Peyer's patch (tissue), 4 donors: ENCODE results near the gene ZFYVE9.

ENCODE experiments used
- POLR2A ChIP-seq, 2 donors: fragments of 450-650 bp; IDR thresholded peaks; one replicate each; pipeline ENCODE4 v1.5.1; 2017; ENCODE audit warnings: antibody characterized with exemption in 2 of 2, mild to moderate bottlenecking in 2 of 2, moderate library complexity in 2 of 2
- TF ChIP-seq, protein P1 (sequence below), 6 experiments: fragments of 450-650 bp in 4 of 6; fragments of 200-600 bp in 2 of 6; sonication (generic) in 1 of 6; IDR thresholded peaks; one replicate each; pipeline ENCODE4 v1.5.1; 2017 to 2019; ENCODE audit warnings: antibody characterized with exemption in 6 of 6, mild to moderate bottlenecking in 3 of 6, moderate library complexity in 1 of 6

DNA sequence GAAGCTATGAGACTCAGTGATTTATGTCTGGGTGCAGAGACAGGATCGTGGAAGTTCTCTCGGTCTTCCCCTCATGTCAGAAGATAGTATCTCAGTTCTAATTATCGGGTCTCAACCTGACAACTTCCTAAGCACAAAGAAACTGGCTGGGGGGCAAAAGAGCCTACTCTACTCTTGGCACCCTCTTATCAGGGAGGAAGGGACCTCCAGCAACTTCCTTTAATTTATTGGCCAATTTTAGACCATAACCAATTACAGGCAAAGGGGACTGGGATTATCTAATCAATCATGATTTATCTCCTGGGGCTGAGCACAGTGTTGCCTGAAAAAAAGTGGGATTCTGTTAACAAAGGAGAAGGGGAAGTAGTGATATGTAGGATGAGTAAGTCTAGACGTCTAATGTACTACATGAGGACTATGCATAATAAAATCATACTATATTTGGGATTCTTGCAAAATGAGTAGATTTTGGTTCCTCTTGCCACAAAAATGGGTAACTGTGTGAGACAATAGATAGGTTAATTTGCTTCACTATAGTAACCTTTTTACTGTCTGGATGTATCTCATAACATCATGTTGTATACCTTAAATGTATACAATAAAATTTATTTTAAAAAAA, 98.8 kb downstream of the ZFYVE9 start:
- no peak for TF ChIP-seq POLR2A (IDR thresholded peaks at IDR 0.05)
- TF ChIP-seq, protein P1, sequence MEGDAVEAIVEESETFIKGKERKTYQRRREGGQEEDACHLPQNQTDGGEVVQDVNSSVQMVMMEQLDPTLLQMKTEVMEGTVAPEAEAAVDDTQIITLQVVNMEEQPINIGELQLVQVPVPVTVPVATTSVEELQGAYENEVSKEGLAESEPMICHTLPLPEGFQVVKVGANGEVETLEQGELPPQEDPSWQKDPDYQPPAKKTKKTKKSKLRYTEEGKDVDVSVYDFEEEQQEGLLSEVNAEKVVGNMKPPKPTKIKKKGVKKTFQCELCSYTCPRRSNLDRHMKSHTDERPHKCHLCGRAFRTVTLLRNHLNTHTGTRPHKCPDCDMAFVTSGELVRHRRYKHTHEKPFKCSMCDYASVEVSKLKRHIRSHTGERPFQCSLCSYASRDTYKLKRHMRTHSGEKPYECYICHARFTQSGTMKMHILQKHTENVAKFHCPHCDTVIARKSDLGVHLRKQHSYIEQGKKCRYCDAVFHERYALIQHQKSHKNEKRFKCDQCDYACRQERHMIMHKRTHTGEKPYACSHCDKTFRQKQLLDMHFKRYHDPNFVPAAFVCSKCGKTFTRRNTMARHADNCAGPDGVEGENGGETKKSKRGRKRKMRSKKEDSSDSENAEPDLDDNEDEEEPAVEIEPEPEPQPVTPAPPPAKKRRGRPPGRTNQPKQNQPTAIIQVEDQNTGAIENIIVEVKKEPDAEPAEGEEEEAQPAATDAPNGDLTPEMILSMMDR (IDR thresholded peaks at IDR 0.05): no peak
